ENCODE measurements around the gene MACF1.

The MACF1 gene

GRCh38 chr1:39310015-39310414, 105.5 kb downstream of the MACF1 start:
- FAIRE-seq = no peak

- no peak for FAIRE-seq
Measured at GRCh38 chr1:39310691-39311090, 106.2 kb downstream of the MACF1 start.

GRCh38 chr1:39317111-39317510, 112.6 kb downstream of the MACF1 start:
- FAIRE-seq = no peak

- no peak for FAIRE-seq
Measured at GRCh38 chr1:39317910-39318633, 113.6 kb downstream of the MACF1 start.

- no peak for FAIRE-seq
Measured at GRCh38 chr1:39321979-39322378, 117.5 kb downstream of the MACF1 start.

- no peak for FAIRE-seq
Measured at GRCh38 chr1:39322431-39322830, 117.9 kb downstream of the MACF1 start.

- no peak for FAIRE-seq
Measured at GRCh38 chr1:39324888-39325287, 120.4 kb downstream of the MACF1 start.

GRCh38 chr1:39326836-39327235, 122.3 kb downstream of the MACF1 start:
- FAIRE-seq = no peak

GRCh38 chr1:39328095-39328494, 123.6 kb downstream of the MACF1 start:
- no peak for FAIRE-seq

- no peak for FAIRE-seq
Measured at GRCh38 chr1:39328586-39329121, 124.2 kb downstream of the MACF1 start.

GRCh38 chr1:39331647-39332046, 127.2 kb downstream of the MACF1 start:
- no peak for FAIRE-seq

- FAIRE-seq = no peak
Measured at GRCh38 chr1:39332291-39332690, 127.8 kb downstream of the MACF1 start.

- no peak for FAIRE-seq
Measured at GRCh38 chr1:39332828-39333227, 128.3 kb downstream of the MACF1 start.

- no peak for FAIRE-seq
Measured at GRCh38 chr1:39333296-39333695, 128.8 kb downstream of the MACF1 start.

GRCh38 chr1:39335216-39335615, 130.7 kb downstream of the MACF1 start:
- FAIRE-seq = no peak

- FAIRE-seq = no peak
Measured at GRCh38 chr1:39337067-39337466, 132.6 kb downstream of the MACF1 start.

- FAIRE-seq = no peak
Measured at GRCh38 chr1:39342776-39343175, 138.3 kb downstream of the MACF1 start.

GRCh38 chr1:39344394-39345154, 140.1 kb downstream of the MACF1 start:
- no peak for FAIRE-seq

- no peak for FAIRE-seq
Measured at GRCh38 chr1:39346872-39347271, 142.4 kb downstream of the MACF1 start.

GRCh38 chr1:39348278-39348677, 143.8 kb downstream of the MACF1 start:
- FAIRE-seq = no peak

- FAIRE-seq = no peak
Measured at GRCh38 chr1:39352881-39353280, 148.4 kb downstream of the MACF1 start.

- FAIRE-seq = no peak
Measured at GRCh38 chr1:39354572-39354971, 150.1 kb downstream of the MACF1 start.

GRCh38 chr1:39358491-39358890, 154.0 kb downstream of the MACF1 start:
- FAIRE-seq = no peak

- no peak for FAIRE-seq
Measured at GRCh38 chr1:39359028-39359570, 154.6 kb downstream of the MACF1 start.

Measured in colon (tissue), 2 donors.